Renal pelvis (tissue), 4 donors: ENCODE measurements around the gene CTCFL. TPM values are rescaled to one million over a fixed set of nuclear protein-coding genes. Genes with fewer than 3 reads are reported as not detected.
"Not testable (repeated sequence)": the region's sequence is repeated elsewhere in the genome, so short reads cannot be mapped to it uniquely, and the experiment has no call there.

Experiments
- DNase-seq: peaks from one replicate; pipeline ENCODE4 v3.0.0-alpha.2; 2013
- polyA plus RNA-seq, 3 donors: library from polyadenylated mRNA; unstranded; fragments of 120-200 nt; gene quantifications; one replicate each; pipeline ENCODE4 v1.2.1, GENCODE V29; 2013; ENCODE audit not compliant: insufficient read length in 3 of 3

Gene CTCFL
- polyA plus RNA-seq, 3 donors: 1.2 to 2.5 (median 2.2) TPM

- DNase-seq: no peak
Observed at GRCh38 chr20:57508831-57509230, 16.1 kb downstream of the CTCFL start.

GRCh38 chr20:57508381-57508780 lies 16.6 kb downstream of the CTCFL start:
- no peak for DNase-seq

GRCh38 chr20:57507477-57507876 lies 17.5 kb downstream of the CTCFL start:
- no peak for DNase-seq

GRCh38 chr20:57505979-57506378 lies 19.0 kb downstream of the CTCFL start:
- DNase-seq: no peak

GRCh38 chr20:57504411-57504810 lies 20.5 kb downstream of the CTCFL start:
- no peak for DNase-seq

GRCh38 chr20:57503035-57503658 lies 21.8 kb downstream of the CTCFL start:
- DNase-seq: no peak

GRCh38 chr20:57502336-57502700 lies 22.6 kb downstream of the CTCFL start:
- no peak for DNase-seq

GRCh38 chr20:57501461-57502335 lies 23.2 kb downstream of the CTCFL start:
- no peak for DNase-seq

GRCh38 chr20:57500962-57501361 lies 24.0 kb downstream of the CTCFL start:
- no peak for DNase-seq

GRCh38 chr20:57500235-57500634 lies 24.7 kb downstream of the CTCFL start:
- no peak for DNase-seq

GRCh38 chr20:57499676-57500075 lies 25.3 kb downstream of the CTCFL start:
- no peak for DNase-seq

GRCh38 chr20:57498425-57499400 lies 26.2 kb downstream of the CTCFL start:
- DNase-seq: no peak

- DNase-seq: no peak
Observed at GRCh38 chr20:57496592-57496991, 28.3 kb downstream of the CTCFL start.

GRCh38 chr20:57495978-57496377 lies 29.0 kb downstream of the CTCFL start:
- DNase-seq: no peak

GRCh38 chr20:57493091-57493615 lies 31.8 kb downstream of the CTCFL start:
- DNase-seq: no peak

GRCh38 chr20:57491373-57491772 lies 33.6 kb downstream of the CTCFL start:
- no peak for DNase-seq

GRCh38 chr20:57488277-57488676 lies 36.7 kb downstream of the CTCFL start:
- DNase-seq: not testable (repeated sequence)

- DNase-seq: no peak
Observed at GRCh38 chr20:57485770-57486169, 39.2 kb downstream of the CTCFL start.

- DNase-seq: no peak
Observed at GRCh38 chr20:57484772-57485171, 40.2 kb downstream of the CTCFL start.

GRCh38 chr20:57483287-57484050 lies 41.5 kb downstream of the CTCFL start:
- no peak for DNase-seq

GRCh38 chr20:57482796-57483195 lies 42.1 kb downstream of the CTCFL start:
- DNase-seq: no peak
